ENCODE results near the gene UQCC5. TPM values are rescaled to one million over a fixed set of nuclear protein-coding genes. Genes with fewer than 3 reads are reported as not detected.

Gene UQCC5
- total and polyA plus RNA-seq, 3 donors from 2014 or later: 23.0 to 37.0 (median 30.5) TPM

DNA sequence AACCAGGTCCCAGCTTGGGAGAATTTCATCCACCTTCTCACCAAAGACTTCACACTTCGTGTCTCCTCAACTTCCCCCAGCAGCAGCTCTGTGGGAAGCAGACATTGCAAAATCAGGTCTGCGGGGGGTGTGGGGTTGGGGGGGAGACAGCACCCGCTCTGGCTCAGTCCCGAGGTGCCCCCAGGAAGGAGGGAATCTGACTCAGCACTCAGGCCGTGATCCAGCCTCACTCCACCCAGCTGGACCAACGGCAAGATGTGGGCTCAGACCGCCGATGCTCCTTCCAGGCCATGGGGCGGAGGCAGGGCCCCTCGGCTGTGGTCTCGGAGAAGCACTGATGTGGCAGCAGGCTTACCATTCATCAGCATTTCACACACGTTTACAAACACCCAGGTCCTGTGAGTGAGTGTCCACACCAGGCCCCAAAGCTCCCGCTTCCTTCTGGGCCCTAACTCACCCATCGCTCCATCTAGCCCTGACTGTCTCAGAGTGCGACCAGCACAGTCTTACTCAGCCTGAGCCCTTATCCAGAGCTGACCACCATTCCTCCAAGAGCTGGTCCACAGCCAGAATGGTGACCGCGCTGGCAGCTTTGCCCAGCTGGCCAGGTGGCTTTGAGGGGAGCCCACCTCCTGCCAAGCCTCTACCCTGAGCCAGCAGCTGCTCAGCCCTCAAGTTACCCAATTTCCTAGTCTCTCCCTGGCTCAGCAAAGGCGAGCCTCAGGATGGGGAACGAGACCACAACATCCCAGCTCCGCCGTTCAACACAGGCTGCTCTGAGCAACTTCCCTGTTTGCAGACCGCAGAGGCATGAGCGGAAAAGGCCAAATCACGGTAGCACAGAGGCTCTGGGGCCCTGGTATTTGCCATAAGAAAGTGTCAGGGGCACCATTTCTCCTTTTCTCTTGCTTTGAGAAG is 38.0 kb upstream of the UQCC5 start:
- Histone ChIP-seq H3K4me3 (no peak overlapping the region), H3K36me3 (ENCODE audit: low read depth, missing control alignments) (no peaks in the 10 kb centered on the region), H3K27ac (no peak overlapping the region), H3K9me3 (no peaks in the 10 kb centered on the region), H3K4me1 (peaks cover 26% of the 10 kb centered on the region), H3K27me3 (no peaks in the 10 kb centered on the region)
- WGBS, 2 donors: 81 to 90% methylated on average over 11 to 24 of the region's 24 CpGs
- intact Hi-C loops (cut with DNase I; ENCODE audit: low total_unique reads): no loop called here
- TF ChIP-seq, protein P1, sequence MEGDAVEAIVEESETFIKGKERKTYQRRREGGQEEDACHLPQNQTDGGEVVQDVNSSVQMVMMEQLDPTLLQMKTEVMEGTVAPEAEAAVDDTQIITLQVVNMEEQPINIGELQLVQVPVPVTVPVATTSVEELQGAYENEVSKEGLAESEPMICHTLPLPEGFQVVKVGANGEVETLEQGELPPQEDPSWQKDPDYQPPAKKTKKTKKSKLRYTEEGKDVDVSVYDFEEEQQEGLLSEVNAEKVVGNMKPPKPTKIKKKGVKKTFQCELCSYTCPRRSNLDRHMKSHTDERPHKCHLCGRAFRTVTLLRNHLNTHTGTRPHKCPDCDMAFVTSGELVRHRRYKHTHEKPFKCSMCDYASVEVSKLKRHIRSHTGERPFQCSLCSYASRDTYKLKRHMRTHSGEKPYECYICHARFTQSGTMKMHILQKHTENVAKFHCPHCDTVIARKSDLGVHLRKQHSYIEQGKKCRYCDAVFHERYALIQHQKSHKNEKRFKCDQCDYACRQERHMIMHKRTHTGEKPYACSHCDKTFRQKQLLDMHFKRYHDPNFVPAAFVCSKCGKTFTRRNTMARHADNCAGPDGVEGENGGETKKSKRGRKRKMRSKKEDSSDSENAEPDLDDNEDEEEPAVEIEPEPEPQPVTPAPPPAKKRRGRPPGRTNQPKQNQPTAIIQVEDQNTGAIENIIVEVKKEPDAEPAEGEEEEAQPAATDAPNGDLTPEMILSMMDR (IDR thresholded peaks at IDR 0.05): no peak
- TF ChIP-seq POLR2A (IDR thresholded peaks at IDR 0.05): no peak
- DNase-seq: peak; percentile 41

DNA sequence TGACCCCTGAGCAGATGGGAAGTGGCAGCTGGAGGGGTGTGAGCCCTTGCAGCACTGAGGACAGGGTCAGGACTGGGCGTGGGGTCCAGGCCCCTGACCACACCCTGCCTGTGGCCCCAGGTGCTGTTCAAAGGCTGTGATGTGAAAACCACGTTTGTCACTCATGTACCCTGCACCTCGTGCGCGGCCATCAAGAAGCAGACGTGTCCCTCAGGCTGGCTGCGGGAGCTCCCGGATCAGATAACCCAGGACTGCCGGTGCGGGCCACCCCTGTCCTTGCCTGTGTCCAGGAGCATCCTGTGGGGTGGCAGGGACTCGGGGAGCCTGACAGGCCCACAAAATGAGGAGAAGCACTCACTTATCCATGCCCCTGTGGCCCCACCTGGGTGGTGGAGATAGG is 35.4 kb upstream of the UQCC5 start:
- Histone ChIP-seq H3K4me3 (no peak overlapping the region), H3K9me3 (no peaks in the 10 kb centered on the region), H3K36me3 (ENCODE audit: low read depth, missing control alignments) (no peaks in the 10 kb centered on the region), H3K4me1 (peaks cover 5% of the 10 kb centered on the region), H3K27me3 (no peaks in the 10 kb centered on the region), H3K27ac (no peak overlapping the region)
- DNase-seq: no peak
- TF ChIP-seq POLR2A (IDR thresholded peaks at IDR 0.05): no peak
- TF ChIP-seq, protein P1 (IDR thresholded peaks at IDR 0.05): no peak
- intact Hi-C loops (cut with DNase I; ENCODE audit: low total_unique reads): no loop called here
- WGBS, 2 donors: 90 to 92% methylated on average over 6 to 11 of the region's 11 CpGs

DNA sequence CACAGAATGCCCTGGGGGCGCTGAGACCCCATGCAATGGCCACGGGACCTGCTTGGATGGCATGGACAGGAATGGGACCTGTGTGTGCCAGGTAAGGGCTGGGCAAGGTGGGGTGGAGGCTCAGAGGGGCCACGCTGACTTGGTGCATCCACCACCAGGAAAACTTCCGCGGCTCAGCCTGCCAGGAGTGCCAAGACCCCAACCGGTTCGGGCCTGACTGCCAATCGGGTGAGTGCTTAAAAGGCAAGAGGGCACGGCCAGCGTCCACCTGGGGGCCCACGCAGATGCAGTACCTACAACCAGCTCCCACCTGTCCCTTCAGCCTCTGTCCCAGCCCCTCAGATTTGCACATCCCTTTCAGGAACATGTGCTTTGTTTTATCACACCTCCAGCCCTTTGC is 34.4 kb upstream of the UQCC5 start:
- TF ChIP-seq POLR2A (IDR thresholded peaks at IDR 0.05): no peak
- TF ChIP-seq, protein P1 (IDR thresholded peaks at IDR 0.05): no peak
- no peak overlapping the region for H3K4me3 ChIP-seq
- no peak for DNase-seq
- no peaks in the 10 kb centered on the region for H3K36me3 ChIP-seq (ENCODE audit: low read depth, missing control alignments)
- peaks cover 5% of the 10 kb centered on the region for H3K4me1 ChIP-seq
- 85 to 100% methylated on average over 2 to 11 of the region's 11 CpGs for WGBS, 2 donors
- intact Hi-C loops (cut with DNase I; ENCODE audit: low total_unique reads): no loop called here
- H3K9me3 ChIP-seq: no peaks in the 10 kb centered on the region
- no peak overlapping the region for H3K27ac ChIP-seq
- H3K27me3 ChIP-seq: no peaks in the 10 kb centered on the region

DNA sequence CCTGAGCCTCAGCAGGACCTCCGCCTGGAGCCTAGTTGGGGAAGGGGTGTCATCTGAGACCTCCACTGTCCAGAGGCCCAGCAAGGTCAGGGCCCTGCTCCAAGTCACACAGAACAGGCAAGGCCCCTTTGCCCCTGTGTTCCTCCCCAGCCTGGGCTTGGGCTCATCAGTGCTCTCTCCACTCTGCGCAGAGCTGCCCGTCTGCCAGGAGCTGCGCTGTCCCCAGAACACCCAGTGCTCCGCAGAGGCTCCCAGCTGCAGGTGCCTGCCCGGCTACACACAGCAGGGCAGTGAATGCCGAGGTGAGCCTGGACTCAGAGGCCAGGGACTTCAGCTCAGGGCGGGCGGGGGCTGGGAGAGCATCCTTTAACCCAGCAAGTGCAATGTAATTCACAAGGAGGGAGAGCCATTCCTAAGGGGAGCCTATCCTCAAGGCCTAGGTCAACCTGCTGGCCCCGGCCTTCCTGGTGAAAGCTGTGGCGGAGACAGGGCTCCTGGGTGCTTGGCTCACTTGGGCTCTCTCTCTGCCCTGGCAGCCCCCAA is 33.5 kb upstream of the UQCC5 start:
- H3K27me3 ChIP-seq: no peaks in the 10 kb centered on the region
- H3K9me3 ChIP-seq: no peaks in the 10 kb centered on the region
- H3K36me3 ChIP-seq (ENCODE audit: low read depth, missing control alignments): no peaks in the 10 kb centered on the region
- TF ChIP-seq POLR2A (IDR thresholded peaks at IDR 0.05): no peak
- TF ChIP-seq, protein P1 (IDR thresholded peaks at IDR 0.05): no peak
- intact Hi-C loops (cut with DNase I; ENCODE audit: low total_unique reads): no loop called here
- no peak overlapping the region for H3K4me3 ChIP-seq
- H3K4me1 ChIP-seq: peaks cover 5% of the 10 kb centered on the region
- H3K27ac ChIP-seq: no peak overlapping the region
- 74 to 100% methylated on average over 2 to 10 of the region's 11 CpGs for whole genome bisulfite sequencing, 2 donors
- DNase-seq: no peak

All from testis (tissue), 3 donors.